ENCODE results near the gene GAB3.
"Not testable (repeated sequence)": the region's sequence is repeated elsewhere in the genome, so short reads cannot be mapped to it uniquely, and the experiment has no call there.

Gene GAB3

GRCh38 chrX:154655346-154655745, 95.5 kb downstream of the GAB3 start:
- no peak for DNase-seq

GRCh38 chrX:154654925-154655324, 96.0 kb downstream of the GAB3 start:
- DNase-seq = no peak

GRCh38 chrX:154654372-154654771, 96.5 kb downstream of the GAB3 start:
- no peak for DNase-seq

GRCh38 chrX:154653413-154653812, 97.5 kb downstream of the GAB3 start, which contains the start of gene CTAG2:
CTAG2 (minus strand) TSS chrX:154653579; CDS start chrX:154653515, 64 bp downstream.
- DNase-seq = not testable (repeated sequence)

GRCh38 chrX:154653048-154653401, 97.9 kb downstream of the GAB3 start:
- DNase-seq = no peak

- no peak for DNase-seq
These were observed 98.4 kb downstream of the GAB3 start for GRCh38 chrX:154652311-154653047.

- no peak for DNase-seq
These were observed 100.7 kb downstream of the GAB3 start for GRCh38 chrX:154650221-154650510.

GRCh38 chrX:154649503-154650220, 101.2 kb downstream of the GAB3 start:
- DNase-seq = no peak

GRCh38 chrX:154648931-154649330, 101.9 kb downstream of the GAB3 start:
- no peak for DNase-seq

GRCh38 chrX:154645745-154646378, 105.0 kb downstream of the GAB3 start:
- DNase-seq = not testable (repeated sequence)

- not testable (repeated sequence) for DNase-seq
These were observed 107.2 kb downstream of the GAB3 start for GRCh38 chrX:154643708-154644107.

GRCh38 chrX:154641740-154642139, 109.1 kb downstream of the GAB3 start:
- DNase-seq = not testable (repeated sequence)

GRCh38 chrX:154633661-154634060, 117.2 kb downstream of the GAB3 start:
- DNase-seq = not testable (repeated sequence)

GRCh38 chrX:154630949-154631348, 119.9 kb downstream of the GAB3 start:
- DNase-seq = not testable (repeated sequence)

GRCh38 chrX:154628960-154629359, 121.9 kb downstream of the GAB3 start:
- DNase-seq = not testable (repeated sequence)

All from fibroblast of skin of abdomen (primary cell).